GM10266 (cell line): Measurements from ENCODE around the gene DAAM2.

ENCODE experiments used
- DNase-seq: peaks from one replicate; pipeline ENCODE4 v3.0.0; 2012; ENCODE audit errors: extremely low spot score
- TF ChIP-seq, protein P1 (sequence below): IDR thresholded peaks from 2 replicates; pipeline ENCODE4 v1.5.1; 2012; ENCODE audit warnings: mild to moderate bottlenecking, low read depth; ENCODE audit not compliant: control insufficient read depth, insufficient read depth; ENCODE audit errors: missing control alignments

DAAM2 gene

DNA sequence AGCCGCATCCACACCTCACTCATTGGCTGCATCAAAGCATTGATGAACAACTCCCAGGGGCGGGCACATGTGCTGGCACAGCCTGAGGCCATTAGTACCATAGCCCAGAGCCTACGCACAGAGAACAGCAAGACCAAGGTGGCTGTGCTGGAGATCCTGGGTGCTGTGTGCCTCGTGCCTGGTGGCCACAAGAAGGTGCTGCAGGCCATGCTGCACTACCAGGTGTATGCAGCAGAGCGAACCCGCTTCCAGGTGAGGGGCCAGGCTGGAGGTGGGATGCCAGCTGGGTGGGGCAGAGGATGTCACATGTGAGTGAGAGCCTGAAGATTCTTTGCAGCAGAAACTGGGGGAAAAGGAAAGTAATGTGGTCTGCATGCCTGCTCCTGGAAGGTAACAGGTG is 75.4 kb downstream of the DAAM2 start:
- TF ChIP-seq, protein P1, sequence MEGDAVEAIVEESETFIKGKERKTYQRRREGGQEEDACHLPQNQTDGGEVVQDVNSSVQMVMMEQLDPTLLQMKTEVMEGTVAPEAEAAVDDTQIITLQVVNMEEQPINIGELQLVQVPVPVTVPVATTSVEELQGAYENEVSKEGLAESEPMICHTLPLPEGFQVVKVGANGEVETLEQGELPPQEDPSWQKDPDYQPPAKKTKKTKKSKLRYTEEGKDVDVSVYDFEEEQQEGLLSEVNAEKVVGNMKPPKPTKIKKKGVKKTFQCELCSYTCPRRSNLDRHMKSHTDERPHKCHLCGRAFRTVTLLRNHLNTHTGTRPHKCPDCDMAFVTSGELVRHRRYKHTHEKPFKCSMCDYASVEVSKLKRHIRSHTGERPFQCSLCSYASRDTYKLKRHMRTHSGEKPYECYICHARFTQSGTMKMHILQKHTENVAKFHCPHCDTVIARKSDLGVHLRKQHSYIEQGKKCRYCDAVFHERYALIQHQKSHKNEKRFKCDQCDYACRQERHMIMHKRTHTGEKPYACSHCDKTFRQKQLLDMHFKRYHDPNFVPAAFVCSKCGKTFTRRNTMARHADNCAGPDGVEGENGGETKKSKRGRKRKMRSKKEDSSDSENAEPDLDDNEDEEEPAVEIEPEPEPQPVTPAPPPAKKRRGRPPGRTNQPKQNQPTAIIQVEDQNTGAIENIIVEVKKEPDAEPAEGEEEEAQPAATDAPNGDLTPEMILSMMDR = no peak
- no peak for DNase-seq

DNA sequence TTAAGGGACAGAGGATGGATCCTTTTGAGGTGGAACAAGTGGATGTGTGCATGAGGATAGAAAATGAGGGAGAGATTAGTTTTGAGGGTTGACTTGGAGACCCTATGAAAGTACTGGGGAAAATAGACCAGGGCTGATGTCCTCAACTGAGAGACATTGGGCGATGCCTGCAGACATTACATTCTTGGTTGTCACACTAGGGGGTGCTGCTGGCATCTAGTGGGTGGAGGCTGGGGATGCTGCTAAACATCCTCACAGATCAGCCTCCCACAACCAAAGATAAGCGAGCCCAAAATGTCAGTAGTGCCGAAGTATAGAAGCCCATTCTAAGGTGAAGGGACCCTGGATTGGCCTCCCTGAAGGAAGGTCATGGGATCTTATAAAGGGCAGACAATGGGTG is 78.8 kb downstream of the DAAM2 start:
- TF ChIP-seq, protein P1 = peak; percentile 1
- no peak for DNase-seq

DNA sequence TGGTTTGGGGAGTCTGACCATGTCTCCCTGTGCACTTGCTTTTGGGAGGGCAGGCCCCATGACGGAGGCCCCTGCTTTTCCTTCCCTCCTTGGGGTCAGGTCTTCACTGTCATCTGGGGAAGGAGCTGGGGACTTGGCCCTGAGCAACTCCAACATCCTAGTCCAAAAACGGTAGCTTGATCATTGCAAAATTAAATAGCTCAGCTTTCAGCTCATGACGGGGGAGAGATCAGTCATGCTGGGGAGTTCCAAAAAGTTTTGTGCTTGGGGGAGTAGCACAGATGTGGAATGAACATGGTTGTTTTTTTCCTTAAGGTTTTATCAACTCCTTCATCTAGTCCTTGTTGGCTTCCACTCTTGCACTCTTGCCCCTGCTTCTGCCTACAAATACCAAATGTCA is 81.3 kb downstream of the DAAM2 start:
- TF ChIP-seq, protein P1 = no peak

DNA sequence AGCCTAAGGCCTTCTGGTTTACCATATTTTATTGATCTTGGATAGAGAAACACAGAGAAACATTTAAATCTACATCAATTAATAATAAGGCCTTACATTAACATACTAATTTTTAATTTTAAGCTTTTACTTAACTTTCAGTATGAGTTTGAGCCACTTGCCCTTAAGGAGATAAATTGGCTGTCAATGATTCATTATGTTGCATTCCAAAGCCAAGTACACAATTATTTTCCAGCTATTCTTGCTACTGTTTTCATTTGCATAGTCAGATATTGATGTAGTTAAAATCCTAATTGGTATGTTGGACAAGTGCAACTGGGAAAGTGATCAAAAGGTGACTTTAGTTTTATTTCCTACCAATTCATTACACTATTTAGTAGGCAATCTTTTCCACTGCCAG is 83.9 kb downstream of the DAAM2 start:
- TF ChIP-seq, protein P1 = no peak

More for the DNA sequence above, 81.3 kb downstream of the DAAM2 start:
- no peak for DNase-seq

DNA sequence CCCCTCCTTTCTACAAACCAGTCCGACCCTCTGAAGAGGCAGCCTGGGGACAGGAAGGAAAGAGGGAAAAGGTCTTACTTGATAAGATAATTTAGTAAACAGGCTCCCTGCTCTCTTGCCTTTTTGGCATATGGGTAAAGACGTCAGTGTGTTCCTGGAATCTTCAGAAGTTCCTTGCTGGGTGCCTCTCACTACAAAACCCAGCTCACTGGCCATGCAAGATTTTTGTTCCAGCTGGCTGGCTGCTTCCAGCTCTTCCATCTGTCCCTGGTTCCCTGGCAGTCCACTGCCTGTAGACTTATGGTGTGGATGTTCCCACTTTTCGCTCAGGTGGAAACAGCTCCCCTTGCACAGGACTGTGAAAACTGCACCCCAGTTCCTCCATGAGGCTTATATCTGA is 84.7 kb downstream of the DAAM2 start:
- TF ChIP-seq, protein P1 = no peak
- no peak for DNase-seq

More for the DNA sequence above, 83.9 kb downstream of the DAAM2 start:
- DNase-seq = no peak

DNA sequence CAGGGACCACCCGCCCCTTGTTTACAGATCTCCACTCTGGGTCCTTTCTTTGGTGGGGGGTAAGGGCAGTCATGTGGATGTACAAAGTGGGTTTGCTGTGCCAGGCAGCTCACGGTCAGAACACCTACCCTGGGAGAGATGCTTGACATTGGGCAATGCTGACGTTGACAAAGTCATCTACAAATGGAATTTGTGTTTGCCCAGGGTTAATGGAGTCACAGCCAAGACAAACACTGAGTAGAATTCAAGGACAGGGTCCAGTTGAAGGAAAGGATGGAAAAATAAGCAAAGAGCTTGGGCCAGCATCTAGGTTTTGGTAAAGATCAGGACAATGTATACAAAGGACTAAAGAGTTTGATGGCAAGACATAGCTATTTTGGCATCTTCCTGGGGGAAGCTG is 87.4 kb downstream of the DAAM2 start:
- TF ChIP-seq, protein P1 = no peak
- no peak for DNase-seq

DNA sequence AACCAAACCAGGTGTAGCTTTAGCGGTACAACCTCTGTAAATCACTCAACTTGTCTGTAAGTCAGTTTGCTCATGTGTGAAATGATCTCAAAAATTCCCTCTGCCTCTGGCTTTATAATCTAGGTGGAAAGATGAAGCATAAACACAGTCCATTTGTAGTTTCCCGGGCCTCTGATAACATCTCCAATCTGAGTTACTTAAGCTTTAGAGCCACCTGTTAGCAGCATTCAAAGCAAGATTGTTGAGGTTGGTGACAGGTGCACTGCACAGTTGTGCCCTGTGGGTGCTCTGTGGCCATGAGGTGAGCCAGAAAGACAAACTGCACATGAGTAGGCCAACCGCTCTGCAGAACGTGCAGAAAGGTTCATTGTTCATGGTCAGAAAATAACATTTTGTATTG is 88.4 kb downstream of the DAAM2 start:
- TF ChIP-seq, protein P1 = no peak
- DNase-seq = no peak
